GM18861 (cell line): ENCODE results near the gene CAPN3.

Source experiments
- ATAC-seq: cut with Tn5 transposase; IDR thresholded peaks from one replicate; pipeline ENCODE4 v1.9.1; 2021; ENCODE audit not compliant: unreplicated experiment

The CAPN3 gene

DNA sequence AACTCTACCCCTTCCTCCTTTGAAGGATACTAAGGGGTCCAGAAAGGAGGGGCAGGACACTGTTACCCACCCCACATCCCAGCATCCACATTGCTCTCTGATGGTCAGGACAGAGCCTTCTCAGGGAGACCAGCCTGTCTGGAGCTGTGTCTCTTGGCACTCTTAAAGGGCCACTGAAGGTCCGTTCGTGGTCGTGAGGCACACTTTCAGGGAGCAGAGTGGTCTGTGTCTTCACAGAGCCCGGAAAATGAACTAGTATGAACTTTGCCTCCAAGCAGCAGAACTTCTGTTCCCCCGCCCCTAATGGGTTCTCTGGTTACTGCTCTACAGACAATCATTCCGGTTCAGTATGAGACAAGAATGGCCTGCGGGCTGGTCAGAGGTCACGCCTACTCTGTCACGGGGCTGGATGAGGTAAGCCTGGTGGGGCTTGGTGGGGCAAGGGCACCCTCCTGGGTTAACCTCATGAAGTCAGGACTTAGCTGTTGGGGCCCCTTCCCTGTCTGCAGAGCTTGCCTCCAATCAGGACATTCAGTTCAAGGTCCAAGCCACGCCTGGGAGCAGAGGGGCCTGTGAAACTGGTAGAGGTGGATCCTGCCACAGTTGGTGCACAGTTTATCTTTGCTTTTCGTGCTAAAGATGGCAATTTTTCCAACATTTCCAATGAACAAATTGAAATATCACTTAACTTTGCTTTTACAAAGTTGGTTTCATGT is 33.2 kb downstream of the CAPN3 start:
- no peak for ATAC-seq

DNA sequence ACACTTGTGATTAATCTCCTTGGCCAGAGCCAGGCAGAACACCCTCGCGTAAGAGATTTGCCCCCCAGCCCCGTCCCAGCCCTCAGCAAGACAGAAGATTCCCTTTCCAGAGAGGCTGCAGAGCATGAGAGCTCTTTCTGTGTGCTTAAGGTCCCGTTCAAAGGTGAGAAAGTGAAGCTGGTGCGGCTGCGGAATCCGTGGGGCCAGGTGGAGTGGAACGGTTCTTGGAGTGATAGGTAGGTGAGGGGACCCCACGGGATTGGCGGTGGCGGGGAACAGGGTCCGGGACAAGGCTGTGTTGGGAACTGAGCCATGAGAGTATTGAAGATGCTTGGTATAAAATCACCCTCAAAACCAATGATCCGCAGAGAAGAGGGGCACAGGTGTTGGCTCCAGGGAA is 34.8 kb downstream of the CAPN3 start:
- no peak for ATAC-seq

DNA sequence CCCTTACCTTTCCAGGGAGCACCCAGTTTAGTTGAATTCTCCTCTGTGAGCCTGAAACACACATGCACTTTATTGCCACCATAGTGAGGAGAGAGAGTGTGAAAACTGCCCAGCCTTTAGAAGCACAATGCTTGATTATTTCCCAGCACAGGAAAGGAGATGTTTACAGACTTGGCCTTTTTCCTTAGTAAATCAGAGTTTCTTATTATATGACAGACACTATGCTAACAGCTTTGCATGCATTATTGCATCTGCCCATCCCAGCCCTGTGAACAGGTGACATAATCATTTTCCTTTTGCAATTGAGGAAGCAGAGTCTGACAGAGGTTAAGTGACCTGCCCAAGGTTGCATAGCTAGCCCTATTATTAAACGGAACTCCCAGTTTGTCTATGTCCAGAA is 36.5 kb downstream of the CAPN3 start:
- no peak for ATAC-seq

DNA sequence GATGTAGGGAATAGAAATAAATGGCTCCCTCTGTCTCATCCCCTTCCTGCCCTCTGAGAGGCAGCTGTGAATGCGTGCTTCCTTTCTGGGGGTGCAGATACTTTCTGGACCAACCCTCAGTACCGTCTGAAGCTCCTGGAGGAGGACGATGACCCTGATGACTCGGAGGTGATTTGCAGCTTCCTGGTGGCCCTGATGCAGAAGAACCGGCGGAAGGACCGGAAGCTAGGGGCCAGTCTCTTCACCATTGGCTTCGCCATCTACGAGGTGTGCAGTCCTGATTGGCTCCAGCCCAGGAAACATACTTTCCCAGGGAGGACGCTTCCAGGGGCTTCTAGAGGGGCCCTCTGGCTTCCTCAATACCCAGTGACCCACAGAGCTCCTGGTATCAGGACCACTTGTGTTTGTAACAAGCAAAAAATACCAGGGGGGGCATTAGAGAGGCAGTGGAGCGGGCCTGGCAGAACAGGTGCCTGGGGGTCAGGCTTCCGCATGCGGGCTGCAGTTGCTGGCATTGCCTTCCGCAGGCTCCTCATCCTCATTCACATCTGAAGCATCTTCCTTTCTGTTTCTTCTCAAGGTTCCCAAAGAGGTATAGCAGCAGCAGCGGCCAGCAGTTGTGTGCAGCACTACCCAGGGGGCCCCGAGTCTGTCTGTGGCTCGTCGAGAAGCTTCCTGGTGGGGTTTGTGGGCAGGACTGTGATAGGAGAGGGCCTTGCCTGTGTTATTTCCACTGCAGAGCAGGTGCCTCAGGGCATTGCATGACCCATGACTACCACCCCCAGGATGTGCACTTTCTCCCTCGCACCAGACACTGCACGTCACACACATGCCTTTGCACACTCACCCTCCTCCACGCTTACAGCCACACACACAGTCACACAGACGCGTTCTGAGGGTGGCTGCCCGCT is 42.5 kb downstream of the CAPN3 start:
- no peak for ATAC-seq

DNA sequence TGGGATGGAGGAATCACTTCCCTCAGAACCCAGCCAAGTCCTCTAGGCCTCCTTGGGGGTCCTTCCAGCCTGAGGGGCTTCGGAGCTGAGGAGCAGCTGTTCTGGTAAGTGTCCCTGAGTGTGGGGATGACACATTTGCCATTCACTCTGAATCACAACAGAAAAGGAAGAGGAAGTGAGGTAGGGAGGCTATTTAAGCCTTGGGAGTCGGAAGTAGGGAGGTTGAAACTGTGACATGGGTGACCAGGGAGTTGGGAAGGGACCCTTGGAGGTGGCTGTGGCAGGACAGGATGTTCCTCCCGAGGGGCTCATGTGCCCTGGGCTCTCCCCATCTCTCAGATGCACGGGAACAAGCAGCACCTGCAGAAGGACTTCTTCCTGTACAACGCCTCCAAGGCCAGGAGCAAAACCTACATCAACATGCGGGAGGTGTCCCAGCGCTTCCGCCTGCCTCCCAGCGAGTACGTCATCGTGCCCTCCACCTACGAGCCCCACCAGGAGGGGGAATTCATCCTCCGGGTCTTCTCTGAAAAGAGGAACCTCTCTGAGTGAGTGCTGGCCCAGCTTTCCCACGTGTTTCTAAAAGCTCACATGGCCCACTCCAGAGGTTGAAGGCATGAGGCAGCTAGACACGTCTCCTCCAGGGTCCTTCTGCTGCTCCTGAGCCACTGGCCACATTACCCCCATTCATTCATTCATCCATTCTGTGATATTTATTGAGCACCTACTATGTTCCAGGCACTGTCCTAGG is 43.3 kb downstream of the CAPN3 start:
- ATAC-seq = no peak

DNA sequence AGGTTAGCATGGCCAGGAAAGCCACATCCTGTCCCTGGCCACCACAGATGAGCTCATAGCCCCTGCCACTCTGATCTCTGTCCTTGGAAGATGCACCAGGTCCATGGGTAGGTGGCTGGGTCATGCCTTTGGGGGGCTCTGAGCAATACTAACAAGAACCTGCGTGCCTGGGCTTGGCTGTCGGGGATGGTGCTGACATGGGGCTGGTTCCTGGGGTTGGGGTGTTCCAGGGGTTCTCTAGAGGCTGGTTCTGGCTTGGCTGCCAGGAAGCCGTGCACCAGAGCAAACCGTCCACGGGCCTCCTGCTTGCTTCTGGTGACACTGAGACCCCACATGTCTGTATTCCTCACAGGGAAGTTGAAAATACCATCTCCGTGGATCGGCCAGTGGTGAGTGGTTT is 44.1 kb downstream of the CAPN3 start:
- ATAC-seq = no peak

DNA sequence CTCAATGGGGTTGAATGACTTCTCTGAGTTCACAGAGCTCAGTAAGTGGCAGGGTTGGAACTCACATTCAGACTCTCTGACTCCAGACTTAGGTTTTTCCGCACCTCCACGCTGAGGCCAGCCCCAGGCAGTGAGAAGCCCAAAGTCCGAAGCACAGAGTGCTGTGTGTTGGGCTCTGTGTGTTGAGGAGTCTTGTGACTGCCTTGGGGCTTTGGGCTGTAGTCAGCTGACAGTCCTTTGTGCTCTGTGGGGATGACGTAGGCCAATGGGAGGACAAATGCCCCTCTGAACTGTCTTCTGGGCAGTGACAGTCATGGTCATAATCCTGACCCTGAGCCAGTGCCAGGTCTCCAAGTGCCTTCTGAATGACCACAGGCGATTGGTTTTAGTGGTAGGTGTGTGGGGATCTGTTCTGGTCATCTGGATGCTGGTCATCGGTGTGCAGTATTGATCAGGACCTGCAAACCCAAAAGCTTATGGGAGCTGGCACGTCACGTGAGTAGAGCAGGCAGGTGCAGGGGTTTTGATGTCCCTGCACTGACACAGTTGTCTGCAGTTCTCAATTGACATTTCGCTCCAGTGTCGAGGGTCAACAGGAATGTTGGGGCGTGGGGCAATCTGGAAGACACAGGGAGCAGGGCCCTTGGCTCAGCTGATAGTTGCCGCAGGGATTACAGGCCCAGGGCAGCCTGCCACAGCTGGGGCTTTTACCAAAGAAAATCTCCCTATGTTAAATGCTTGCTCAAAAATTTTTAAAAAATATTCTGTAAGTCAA is 45.3 kb downstream of the CAPN3 start:
- ATAC-seq = no peak

DNA sequence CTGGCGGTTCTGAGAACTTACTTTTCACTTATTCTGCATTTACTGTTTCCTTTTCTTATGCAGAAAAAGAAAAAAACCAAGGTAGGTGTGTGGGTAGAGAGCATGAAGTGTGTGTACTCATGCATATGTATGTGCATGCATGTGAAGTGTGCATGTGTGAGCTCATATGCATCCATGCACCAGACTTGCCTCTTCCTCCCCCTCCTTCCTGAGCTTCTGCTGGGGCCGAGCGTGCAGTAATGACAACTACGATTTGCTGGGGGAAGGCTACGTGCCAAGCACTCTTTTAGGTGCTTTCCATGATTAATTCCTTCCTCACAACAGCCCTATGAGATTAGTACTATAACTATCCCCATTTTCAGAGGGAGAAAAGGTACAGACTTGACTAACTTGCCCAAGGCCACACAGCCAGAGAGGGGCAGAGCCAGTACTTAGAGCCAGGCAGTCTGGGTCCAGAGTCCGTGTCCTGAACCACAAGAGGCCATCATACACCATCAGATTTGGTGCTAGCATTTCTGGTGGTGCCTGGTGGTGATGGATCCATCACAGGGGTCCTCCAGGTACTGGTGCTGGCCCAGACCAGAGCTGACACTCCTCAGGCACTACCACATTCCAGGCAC is 46.7 kb downstream of the CAPN3 start:
- no peak for ATAC-seq

DNA sequence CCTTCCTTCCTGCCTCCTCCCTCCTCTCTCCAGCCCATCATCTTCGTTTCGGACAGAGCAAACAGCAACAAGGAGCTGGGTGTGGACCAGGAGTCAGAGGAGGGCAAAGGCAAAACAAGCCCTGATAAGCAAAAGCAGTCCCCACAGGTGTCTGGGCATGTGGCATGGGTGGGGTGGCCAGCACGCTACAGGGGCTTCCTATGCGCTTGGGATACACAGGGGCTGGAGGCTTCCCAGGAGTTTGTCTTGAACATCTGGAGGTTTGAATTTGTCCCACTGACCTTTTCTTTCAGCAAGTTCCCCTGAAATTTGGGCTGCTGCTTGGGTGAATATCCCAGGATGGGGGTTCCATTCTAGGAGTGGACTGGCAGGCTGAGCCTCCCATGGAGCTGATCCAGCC is 48.9 kb downstream of the CAPN3 start:
- no peak for ATAC-seq

DNA sequence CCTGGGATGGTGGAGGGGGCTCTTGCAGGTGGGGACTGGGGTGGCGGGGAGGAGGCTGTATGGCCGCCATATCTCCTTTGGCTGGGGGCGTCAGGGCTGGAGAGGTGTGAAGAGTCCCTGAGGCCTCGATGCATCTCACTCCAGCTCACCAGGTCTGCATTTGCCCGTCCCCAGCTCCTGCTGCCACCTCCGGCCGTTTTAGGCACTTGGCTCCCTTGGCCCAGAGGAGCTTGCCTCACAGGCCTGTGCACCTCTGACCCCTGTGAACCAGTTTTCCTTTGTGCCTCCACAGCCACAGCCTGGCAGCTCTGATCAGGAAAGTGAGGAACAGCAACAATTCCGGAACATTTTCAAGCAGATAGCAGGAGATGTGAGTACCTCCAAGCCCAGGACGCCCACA is 49.7 kb downstream of the CAPN3 start:
- ATAC-seq = no peak

DNA sequence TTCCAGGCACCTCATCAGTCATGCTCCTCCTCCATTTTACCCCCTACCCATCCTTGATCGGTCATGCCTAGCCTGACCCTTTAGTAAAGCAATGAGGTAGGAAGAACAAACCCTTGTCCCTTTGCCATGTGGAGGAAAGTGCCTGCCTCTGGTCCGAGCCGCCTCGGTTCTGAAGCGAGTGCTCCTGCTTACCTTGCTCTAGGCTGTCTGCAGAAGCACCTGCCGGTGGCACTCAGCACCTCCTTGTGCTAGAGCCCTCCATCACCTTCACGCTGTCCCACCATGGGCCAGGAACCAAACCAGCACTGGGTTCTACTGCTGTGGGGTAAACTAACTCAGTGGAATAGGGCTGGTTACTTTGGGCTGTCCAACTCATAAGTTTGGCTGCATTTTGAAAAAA is 52.6 kb downstream of the CAPN3 start:
- ATAC-seq = no peak

DNA sequence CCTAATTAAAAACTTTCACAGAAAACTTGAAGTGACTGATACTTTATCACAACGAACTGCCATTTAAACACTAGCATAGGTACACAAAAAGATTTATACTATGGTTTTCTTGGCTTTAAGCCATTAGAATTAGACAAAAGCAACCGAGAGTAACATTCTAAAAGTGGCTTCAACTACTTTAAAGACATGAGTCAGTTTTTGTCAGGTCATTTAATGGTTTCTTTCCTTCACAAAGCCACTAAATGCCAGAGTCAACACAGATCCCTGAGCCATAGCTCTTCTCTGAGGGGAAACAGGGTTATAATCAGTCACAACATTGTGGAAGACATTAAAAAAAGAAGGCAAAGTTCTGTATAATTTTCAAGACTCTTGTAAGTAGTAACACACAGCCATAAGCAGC is 54.6 kb downstream of the CAPN3 start:
- ATAC-seq = no peak

DNA sequence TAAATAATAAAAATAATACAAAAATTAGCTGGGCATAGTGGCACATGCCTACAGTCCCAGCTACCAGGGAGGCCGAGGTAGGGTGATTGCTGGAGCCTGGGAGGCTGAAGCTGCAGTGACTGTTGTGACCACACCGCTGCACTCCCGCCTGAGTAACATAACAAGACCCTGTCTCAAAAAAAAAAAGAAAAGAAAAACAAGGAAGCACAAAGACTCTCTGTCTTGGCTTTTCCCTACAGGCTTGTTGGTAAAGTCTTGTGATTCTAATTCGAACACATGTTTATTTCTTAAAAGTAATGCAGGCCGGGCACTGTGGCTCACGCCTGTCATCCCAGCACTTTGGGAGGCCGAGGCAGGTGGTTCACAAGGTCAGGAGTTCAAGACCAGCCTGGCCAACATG is 60.1 kb downstream of the CAPN3 start:
- no peak for ATAC-seq

DNA sequence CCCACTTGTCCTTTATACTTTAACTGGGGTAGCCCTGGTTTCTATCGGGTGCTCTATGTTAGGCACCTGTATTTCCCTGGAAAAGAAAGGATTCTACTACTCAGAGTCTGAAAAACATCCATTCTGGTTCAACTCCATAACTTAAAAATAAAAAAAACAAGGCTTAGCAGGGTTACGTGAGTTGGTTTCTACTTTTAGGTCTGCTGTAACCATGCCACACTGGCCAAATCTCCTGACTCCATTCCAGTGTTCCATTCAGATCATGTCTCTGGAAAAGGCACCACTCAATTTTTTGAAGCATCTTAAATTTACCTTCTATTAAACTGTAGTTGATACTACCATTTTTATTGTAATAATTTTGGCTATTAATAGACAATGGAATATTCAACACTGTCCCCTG is 62.1 kb downstream of the CAPN3 start:
- ATAC-seq = no peak

DNA sequence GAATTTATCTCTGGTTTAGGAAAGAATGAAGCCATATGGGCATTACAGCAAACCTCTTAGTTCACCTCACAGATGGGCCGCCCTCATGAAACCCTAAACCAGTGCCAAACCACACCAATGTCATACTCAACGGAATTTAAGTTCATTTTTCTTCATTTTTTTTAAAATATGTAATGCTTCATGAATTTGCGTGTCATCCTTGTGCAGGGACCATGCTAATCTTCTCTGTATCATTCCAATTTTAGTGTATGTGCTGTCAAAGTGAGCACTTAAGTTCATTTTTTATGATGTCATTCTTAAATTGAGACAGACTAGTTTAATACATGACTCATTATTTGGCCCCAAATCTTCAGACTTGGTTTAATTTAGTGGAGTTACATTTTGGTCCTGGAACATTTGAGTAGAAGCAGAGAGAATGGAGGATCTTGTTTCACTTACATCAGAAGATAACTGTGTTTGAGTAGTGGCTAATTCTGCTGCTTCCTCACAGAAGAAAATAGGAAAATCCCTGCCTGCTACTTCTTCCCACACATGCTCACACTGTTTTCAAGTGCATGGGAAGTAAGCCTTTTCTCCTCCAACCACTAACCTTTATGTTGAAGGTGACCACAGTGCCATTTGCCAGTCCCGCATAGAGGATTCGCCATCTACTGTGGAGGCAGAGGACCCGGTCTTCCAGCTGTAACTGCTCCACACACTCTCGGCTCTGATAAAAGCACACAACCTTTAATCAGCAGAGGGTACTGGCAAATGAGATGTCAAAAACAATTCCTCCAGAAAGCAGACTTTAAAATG is 68.3 kb downstream of the CAPN3 start:
- no peak for ATAC-seq

DNA sequence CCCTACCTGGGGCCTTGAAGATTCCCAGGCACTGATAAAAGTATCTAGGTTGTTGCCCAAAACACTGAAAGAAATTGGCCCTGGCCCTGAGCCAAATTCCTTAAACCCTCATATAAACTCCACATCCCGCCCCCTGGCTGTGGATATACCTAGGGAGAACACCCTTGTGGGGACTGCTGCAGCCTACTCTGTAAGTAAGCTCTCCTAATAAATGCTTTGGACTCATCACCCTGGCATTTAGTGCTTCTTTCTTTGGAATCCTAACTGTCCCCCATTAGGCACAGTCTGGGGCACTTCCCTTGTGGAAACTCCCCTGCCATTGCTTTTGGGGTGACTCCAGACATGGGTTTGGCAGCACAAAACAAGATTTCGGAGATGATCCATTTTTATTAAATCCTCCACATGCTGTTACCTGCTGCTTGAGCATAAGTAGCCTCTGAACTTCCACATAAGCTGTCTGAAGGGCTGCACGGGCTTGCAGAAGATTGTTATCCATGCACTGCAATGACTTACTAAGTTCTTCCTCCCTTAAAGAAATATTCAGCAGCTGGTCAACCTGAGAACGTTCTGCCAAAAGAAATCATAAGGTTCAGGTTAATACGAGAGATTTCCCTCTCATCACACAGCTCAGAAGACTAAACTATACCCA is 85.2 kb downstream of the CAPN3 start:
- ATAC-seq = no peak

DNA sequence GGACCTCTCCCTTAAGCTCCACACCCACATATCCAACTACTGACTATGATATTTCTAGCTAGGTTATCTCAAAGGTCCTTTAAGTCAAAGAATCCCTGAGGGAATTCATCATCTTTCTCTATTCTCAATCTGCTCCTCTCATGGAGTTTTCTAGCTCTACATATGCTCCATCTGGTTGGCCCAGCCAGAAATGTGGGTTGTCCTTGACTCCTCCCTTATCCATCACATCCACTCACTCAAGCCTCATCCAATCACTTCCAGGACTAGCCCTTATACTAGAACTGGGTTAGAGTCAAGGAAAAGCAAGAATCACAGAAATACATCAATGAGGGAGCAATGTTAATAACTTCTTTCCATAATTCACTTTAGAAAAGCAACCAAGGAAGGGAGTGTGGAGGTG is 86.2 kb downstream of the CAPN3 start:
- no peak for ATAC-seq

DNA sequence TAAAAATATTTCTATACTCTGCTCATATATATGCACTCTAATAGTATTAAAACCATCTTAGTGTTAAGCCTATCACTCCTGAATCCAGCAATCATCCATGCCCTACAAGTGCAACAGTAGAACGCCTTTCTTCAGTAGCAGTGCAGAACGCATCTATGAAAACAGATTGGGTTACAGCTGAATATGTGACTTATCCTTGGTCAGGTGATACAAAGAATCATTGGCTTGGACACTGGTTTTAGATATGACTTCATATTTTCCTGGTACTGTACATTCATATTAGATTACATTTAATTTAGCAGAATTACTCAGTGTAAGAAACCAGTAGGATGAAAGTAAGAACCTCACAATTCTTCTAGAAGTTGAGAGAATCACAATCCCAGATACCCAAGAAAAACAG is 88.3 kb downstream of the CAPN3 start:
- ATAC-seq = no peak

DNA sequence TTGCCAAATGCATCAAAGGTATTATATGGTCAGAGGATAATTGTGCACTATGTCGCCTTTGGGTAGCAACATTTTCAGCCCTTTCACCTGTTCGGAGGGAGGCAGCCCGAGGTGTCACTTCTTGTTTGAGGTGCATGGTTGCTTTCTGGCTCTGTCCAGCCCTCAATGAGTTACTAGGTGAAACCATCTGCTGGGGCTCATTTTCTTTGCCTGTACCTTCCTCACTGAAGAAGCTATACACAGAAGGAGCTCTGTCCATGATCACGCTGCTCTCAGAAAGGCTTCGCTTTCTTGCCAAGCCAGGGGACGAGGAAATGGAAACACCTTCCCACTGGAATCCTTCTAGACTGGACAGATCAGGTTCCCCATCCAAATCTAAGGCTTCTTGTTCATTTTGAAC is 89.0 kb downstream of the CAPN3 start:
- no peak for ATAC-seq
